ENCODE results near the gene NKTR.
A peak's percentile ranks its signal among the peaks of the same experiment; 100 is the strongest.

Gene NKTR

DNA sequence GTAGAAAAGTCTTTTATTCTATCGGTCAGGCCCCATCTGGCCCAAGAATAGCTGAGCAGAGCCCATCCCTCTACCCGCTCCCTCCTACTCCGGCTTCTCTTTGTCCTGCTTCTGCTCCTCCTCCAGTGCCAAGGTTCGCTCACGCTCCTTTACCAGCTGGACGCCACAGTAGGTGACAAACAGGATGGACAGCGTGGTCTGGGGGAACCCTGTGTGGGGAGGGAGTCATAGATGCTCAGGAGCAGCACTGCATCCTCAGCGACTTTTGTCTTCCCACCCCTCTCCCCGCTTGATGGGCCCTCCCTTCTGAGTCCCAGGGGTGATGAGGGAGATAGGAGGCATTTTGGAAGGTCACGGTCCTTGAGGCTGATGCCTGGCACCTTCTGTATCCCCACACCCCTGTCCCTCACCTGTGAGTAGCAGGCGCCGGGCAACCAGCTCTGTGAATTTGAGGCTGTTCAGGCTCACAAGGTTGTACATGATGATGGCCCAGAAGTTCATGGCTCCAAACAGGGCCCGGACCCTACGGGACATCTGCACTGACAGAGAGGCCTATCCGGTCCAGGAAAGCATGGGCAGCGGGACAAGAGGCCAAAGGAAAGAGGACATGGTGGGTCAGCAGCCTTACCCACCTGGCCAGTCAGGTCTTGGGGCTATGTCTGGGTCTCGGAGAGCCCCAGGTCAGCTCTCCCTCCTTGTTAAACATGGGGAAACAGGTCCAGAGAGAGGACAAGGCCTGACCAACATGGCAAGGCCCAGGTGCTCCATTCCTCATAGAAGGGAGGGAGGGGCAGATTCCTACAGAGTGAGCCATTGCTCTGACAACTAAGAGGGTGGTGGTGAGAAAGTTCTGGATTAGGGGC, 92.4 kb downstream of the NKTR start:
- Histone ChIP-seq H3K36me3 (no peaks in the 10 kb centered on the region), H3K4me3 (no peak overlapping the region), H3K27me3 (peaks cover 0 to 4% of the 10 kb centered on the region in 2 donors), H3K9me3 (no peaks in the 10 kb centered on the region), H3K4me1 (no peaks in the 10 kb centered on the region), H3K27ac (no peak overlapping the region)
- DNase-seq: peak; percentile 14 to 49
- intact Hi-C loops (cut with DNase I; ENCODE audit: low total_unique reads): loop anchor here (10.0 kb wide), 1 partner anchor 412 kb away; the partner anchor contains the start of gene POMGNT2
- TF ChIP-seq, protein P1, sequence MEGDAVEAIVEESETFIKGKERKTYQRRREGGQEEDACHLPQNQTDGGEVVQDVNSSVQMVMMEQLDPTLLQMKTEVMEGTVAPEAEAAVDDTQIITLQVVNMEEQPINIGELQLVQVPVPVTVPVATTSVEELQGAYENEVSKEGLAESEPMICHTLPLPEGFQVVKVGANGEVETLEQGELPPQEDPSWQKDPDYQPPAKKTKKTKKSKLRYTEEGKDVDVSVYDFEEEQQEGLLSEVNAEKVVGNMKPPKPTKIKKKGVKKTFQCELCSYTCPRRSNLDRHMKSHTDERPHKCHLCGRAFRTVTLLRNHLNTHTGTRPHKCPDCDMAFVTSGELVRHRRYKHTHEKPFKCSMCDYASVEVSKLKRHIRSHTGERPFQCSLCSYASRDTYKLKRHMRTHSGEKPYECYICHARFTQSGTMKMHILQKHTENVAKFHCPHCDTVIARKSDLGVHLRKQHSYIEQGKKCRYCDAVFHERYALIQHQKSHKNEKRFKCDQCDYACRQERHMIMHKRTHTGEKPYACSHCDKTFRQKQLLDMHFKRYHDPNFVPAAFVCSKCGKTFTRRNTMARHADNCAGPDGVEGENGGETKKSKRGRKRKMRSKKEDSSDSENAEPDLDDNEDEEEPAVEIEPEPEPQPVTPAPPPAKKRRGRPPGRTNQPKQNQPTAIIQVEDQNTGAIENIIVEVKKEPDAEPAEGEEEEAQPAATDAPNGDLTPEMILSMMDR (IDR thresholded peaks at IDR 0.05): no peak

DNA sequence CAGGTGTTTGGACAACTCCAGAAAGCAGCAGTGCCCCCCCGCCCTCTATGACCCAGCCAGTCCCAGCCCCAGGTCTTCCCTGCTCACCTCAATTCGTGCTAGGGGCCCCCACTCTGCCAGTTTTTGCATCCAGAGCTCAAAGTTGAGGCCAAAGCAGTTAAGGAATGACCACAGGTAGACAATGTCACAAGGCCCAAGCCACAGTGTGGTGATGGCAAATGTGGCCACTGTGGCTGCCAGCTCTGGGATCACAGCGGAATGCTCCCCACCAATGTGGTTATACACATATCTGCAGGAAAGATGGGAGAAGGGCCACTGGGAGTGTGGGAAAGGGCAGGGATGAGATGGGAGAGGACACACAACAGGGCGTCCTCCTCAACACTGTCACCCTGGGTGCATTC, 93.0 kb downstream of the NKTR start:
- Histone ChIP-seq H3K27me3 (peaks cover 0 to 4% of the 10 kb centered on the region in 2 donors), H3K27ac (no peak overlapping the region), H3K36me3 (no peaks in the 10 kb centered on the region), H3K4me3 (no peak overlapping the region), H3K4me1 (no peaks in the 10 kb centered on the region), H3K9me3 (no peaks in the 10 kb centered on the region)
- peak; percentile 17 to 46 for DNase-seq
- intact Hi-C loops (cut with DNase I; ENCODE audit: low total_unique reads): loop anchor here (10.0 kb wide), 1 partner anchor 411 kb away; the partner anchor contains the start of gene POMGNT2
- TF ChIP-seq, protein P1 (IDR thresholded peaks at IDR 0.05): no peak

DNA sequence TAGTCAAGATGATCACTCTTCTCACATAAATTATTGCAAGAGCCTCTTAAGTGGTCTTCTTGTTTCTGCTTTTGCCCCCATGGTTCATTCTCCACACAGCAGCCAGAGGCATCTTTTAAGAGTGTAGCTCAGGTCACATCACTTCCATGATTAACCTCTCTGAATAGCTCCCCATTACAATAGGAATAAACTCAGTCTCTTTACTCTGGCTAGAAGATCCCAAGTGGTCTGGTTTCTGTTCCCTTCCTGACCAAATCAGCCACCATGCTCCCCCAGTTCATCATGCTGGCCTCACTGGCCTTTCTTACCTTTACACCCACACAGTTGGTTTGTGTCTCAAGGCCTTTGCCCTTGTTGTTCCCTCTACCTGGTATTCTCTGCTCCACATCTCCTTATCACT, 93.9 kb downstream of the NKTR start:
- peaks cover 0 to 4% of the 10 kb centered on the region in 2 donors for H3K27me3 ChIP-seq
- no peaks in the 10 kb centered on the region for H3K9me3 ChIP-seq
- no peaks in the 10 kb centered on the region for H3K36me3 ChIP-seq
- intact Hi-C loops (cut with DNase I; ENCODE audit: low total_unique reads): loop anchor here (10.0 kb wide), 1 partner anchor 410 kb away; the partner anchor contains the start of gene POMGNT2
- no peak overlapping the region for H3K27ac ChIP-seq
- H3K4me1 ChIP-seq: no peaks in the 10 kb centered on the region
- DNase-seq: peak in 1 of 2 donors; percentile 8
- TF ChIP-seq, protein P1 (IDR thresholded peaks at IDR 0.05): no peak
- no peak overlapping the region for H3K4me3 ChIP-seq

DNA sequence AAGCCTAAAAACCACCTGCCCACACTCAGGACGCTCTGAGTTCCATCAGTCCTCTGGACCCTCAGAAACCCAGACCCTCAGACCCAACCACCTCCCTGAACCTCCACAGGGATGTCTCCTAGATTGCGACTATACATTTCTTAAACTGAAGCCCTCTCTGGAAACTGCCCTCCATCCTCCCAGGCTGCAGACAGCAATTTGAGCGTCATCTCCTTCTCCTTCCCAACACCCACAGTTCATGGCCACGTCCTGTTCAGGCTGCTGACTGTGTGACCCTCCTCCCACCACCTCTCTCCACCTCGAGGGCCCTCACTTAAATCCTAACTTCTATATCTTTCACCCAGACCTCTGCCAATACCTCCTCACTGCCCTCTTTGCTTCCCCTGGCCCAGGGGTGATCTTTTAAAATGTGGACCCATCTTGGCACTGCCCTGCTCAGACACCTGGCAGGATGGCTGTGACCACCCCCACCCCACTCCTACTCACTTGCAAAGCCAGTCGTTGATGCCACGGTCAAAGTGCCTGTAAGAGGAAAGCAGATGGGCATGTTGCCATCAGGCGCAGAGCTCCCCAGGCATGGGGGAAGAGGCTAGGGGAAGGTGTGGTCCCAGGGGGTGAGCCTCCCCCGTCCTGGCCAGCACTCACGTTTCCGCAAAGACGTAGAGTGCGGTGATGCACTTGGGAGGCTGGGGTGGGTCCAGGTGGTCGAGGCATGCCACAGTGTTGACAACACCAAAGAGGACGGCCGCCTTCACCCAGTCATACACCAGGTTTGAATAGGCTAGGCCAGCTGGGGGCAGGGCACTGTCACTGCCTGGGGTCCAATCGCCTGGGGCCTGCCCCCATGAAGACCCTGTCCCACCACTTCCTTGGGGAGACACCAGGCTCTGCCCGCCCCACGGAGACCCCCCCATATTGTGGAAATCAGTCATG, 96.1 kb downstream of the NKTR start:
- peak; percentile 15 to 61 for DNase-seq
- TF ChIP-seq, protein P1 (IDR thresholded peaks at IDR 0.05): no peak
- Histone ChIP-seq H3K9me3 (no peaks in the 10 kb centered on the region), H3K36me3 (no peaks in the 10 kb centered on the region), H3K27ac (no peak overlapping the region), H3K4me3 (no peak overlapping the region), H3K27me3 (peaks cover 0 to 4% of the 10 kb centered on the region in 2 donors), H3K4me1 (peaks cover 0 to 8% (median 6%) of the 10 kb centered on the region in 4 donors)
- intact Hi-C loops (cut with DNase I; ENCODE audit: low total_unique reads): loop anchor here (10.0 kb wide), 1 partner anchor 408 kb away; the partner anchor contains the start of gene POMGNT2

DNA sequence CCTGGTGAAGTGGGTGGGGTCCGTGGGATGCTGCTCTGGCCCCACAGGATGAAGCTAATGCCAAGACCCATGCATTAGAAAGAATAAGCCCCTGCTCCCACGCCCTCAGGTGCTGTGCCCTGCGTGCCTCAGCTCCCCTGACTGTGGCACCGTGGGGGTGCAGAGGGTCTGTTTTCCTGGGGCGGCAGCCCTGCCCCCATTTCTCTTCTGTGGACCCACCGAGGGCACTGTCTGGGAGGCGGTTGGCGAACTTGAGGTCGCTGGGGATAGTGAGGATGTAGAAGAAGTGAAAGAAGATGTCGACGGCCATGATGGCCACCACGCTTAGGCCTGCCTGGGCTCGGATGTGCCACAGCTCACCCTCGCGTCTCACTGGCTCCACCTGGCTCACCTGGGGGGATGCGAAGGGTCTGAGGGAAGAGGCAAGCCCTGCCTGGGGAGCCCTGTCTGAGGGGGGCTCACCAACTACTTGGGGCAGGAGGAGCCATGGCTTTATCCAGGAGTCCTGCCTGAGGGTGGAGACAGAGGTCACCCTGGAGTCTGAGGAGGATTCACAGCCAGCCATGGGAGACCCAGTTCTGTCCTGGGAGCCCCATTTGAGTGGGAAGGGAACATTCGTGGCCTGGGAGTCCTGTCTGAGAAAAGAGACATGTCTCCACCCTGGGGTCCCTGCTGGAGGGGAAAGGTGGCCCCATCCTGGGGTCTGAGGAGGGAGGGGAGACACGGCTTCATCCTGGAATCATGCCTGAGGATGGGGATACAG, 97.0 kb downstream of the NKTR start:
- peak in 1 of 2 donors; percentile 60 for DNase-seq
- no peak overlapping the region for H3K27ac ChIP-seq
- TF ChIP-seq, protein P1 (IDR thresholded peaks at IDR 0.05): no peak
- H3K36me3 ChIP-seq: no peaks in the 10 kb centered on the region
- H3K27me3 ChIP-seq: peaks cover 0 to 4% of the 10 kb centered on the region in 2 donors
- no peak overlapping the region for H3K4me3 ChIP-seq
- peaks cover 0 to 16% (median 14%) of the 10 kb centered on the region in 4 donors for H3K4me1 ChIP-seq
- no peaks in the 10 kb centered on the region for H3K9me3 ChIP-seq
- intact Hi-C loops (cut with DNase I; ENCODE audit: low total_unique reads): loop anchor here (10.0 kb wide), 1 partner anchor 407 kb away; the partner anchor contains the start of gene POMGNT2

Data from tibial artery (tissue), 4 donors.